SK-N-SH treated with all-trans-retinoic acid at 6 μM for 48 hours (cell line): Measurements from ENCODE around the gene DMRT3.

Source experiments
- ARNTL ChIP-seq: fragments of 450-650 bp; formaldehyde crosslinking; IDR thresholded peaks from 2 replicates; pipeline ENCODE4 v1.5.0; 2020; ENCODE audit warnings: low read depth, mild to moderate bottlenecking, moderate library complexity, borderline replicate concordance
- SNAI2 ChIP-seq: fragments of 250-450 bp; sonication (Bioruptor Pico); IDR thresholded peaks from 2 replicates; pipeline ENCODE4 v1.5.0; 2020; ENCODE audit warnings: mild to moderate bottlenecking, moderate library complexity
- ZNF565 ChIP-seq: fragments of 450-650 bp; formaldehyde crosslinking; conservative IDR thresholded peaks from 2 replicates; pipeline ENCODE4 v1.5.0; 2020; ENCODE audit warnings: low read depth, mild to moderate bottlenecking, moderate library complexity
- ZNF70 ChIP-seq: fragments of 450-650 bp; formaldehyde crosslinking; IDR thresholded peaks from 2 replicates; pipeline ENCODE4 v1.5.0; 2020; ENCODE audit warnings: mild to moderate bottlenecking, moderate library complexity
- ZNF8 ChIP-seq: fragments of 450-650 bp; formaldehyde crosslinking; IDR thresholded peaks from 2 replicates; pipeline ENCODE4 v1.5.0; 2020; ENCODE audit warnings: mild to moderate bottlenecking, moderate library complexity
- TF ChIP-seq, protein P1 (sequence below): fragments of 250-450 bp; sonication (Bioruptor Pico); IDR thresholded peaks from 2 replicates; pipeline ENCODE4 v1.8.0; 2020; ENCODE audit warnings: mild to moderate bottlenecking, moderate library complexity, borderline replicate concordance
- TF ChIP-seq, protein P2 (sequence below): fragments of 250-450 bp; sonication (Bioruptor Pico); IDR thresholded peaks from 2 replicates; pipeline ENCODE4 v1.8.0; 2021; ENCODE audit warnings: low read depth, mild to moderate bottlenecking, moderate library complexity, borderline replicate concordance
- TF ChIP-seq, protein P3 (sequence below): fragments of 250-450 bp; sonication (Bioruptor Pico); IDR thresholded peaks from 2 replicates; pipeline ENCODE4 v1.5.1; 2021; ENCODE audit warnings: mild to moderate bottlenecking, moderate library complexity
- TF ChIP-seq, protein P4 (sequence below): fragments of 250-450 bp; sonication (Bioruptor Pico); IDR thresholded peaks from 2 replicates; pipeline ENCODE4 v1.5.1; 2020; ENCODE audit warnings: low read depth, mild to moderate bottlenecking, moderate library complexity

DNA sequence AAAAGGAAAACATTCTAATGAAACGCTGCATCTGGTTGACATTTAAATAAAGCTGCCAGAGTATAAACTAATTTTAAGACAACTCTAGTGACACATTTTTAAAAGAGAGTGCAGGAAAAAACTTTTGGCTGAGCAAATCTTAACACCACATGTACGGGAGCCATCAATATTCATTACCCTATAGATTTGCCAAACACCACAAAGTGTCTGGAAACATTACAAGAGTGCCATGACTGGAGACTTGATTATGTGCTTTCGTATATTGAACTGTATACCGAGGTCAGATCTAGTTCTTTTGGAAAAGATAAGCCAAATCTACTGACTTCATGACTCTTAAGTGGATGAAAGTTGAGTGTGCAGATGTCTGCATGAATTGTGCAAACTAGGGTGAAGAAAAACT lies 63.1 kb downstream of the DMRT3 start:
- TF ChIP-seq ZNF70 (no peak), ZNF565 (CRISPR knock-in tag) (no peak), ARNTL (CRISPR knock-in tag) (no peak), ZNF8 (CRISPR knock-in tag) (no peak), SNAI2 (CRISPR knock-in tag) (no peak)
- TF ChIP-seq, protein P1, sequence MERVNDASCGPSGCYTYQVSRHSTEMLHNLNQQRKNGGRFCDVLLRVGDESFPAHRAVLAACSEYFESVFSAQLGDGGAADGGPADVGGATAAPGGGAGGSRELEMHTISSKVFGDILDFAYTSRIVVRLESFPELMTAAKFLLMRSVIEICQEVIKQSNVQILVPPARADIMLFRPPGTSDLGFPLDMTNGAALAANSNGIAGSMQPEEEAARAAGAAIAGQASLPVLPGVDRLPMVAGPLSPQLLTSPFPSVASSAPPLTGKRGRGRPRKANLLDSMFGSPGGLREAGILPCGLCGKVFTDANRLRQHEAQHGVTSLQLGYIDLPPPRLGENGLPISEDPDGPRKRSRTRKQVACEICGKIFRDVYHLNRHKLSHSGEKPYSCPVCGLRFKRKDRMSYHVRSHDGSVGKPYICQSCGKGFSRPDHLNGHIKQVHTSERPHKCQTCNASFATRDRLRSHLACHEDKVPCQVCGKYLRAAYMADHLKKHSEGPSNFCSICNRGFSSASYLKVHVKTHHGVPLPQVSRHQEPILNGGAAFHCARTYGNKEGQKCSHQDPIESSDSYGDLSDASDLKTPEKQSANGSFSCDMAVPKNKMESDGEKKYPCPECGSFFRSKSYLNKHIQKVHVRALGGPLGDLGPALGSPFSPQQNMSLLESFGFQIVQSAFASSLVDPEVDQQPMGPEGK (CRISPR knock-in tag) = no peak
- TF ChIP-seq, protein P2, sequence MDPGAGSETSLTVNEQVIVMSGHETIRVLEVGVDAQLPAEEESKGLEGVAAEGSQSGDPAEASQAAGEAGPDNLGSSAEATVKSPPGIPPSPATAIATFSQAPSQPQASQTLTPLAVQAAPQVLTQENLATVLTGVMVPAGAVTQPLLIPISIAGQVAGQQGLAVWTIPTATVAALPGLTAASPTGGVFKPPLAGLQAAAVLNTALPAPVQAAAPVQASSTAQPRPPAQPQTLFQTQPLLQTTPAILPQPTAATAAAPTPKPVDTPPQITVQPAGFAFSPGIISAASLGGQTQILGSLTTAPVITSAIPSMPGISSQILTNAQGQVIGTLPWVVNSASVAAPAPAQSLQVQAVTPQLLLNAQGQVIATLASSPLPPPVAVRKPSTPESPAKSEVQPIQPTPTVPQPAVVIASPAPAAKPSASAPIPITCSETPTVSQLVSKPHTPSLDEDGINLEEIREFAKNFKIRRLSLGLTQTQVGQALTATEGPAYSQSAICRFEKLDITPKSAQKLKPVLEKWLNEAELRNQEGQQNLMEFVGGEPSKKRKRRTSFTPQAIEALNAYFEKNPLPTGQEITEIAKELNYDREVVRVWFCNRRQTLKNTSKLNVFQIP (CRISPR knock-in tag) = no peak
- TF ChIP-seq, protein P3, sequence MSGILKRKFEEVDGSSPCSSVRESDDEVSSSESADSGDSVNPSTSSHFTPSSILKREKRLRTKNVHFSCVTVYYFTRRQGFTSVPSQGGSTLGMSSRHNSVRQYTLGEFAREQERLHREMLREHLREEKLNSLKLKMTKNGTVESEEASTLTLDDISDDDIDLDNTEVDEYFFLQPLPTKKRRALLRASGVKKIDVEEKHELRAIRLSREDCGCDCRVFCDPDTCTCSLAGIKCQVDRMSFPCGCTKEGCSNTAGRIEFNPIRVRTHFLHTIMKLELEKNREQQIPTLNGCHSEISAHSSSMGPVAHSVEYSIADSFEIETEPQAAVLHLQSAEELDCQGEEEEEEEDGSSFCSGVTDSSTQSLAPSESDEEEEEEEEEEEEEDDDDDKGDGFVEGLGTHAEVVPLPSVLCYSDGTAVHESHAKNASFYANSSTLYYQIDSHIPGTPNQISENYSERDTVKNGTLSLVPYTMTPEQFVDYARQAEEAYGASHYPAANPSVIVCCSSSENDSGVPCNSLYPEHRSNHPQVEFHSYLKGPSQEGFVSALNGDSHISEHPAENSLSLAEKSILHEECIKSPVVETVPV (CRISPR knock-in tag) = no peak
- TF ChIP-seq, protein P4, sequence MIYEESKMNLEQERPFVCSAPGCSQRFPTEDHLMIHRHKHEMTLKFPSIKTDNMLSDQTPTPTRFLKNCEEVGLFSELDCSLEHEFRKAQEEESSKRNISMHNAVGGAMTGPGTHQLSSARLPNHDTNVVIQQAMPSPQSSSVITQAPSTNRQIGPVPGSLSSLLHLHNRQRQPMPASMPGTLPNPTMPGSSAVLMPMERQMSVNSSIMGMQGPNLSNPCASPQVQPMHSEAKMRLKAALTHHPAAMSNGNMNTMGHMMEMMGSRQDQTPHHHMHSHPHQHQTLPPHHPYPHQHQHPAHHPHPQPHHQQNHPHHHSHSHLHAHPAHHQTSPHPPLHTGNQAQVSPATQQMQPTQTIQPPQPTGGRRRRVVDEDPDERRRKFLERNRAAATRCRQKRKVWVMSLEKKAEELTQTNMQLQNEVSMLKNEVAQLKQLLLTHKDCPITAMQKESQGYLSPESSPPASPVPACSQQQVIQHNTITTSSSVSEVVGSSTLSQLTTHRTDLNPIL = no peak
